ENCODE measurements around the gene HNRNPA3. TPM values are rescaled to one million over a fixed set of nuclear protein-coding genes. Genes with fewer than 3 reads are reported as not detected.

The HNRNPA3 gene
- total RNA-seq, 3 donors from 2014 or later, result 292 to 332 (median 316) TPM

Other genes starting within 250 kb of the HNRNPA3 start
- 10 to 100 TPM; 58.5 to 62.4 (median 60.5) TPM for gene NFE2L2, start 51.9 kb downstream of the HNRNPA3 start, total RNA-seq
- gene AGPS, start 180.0 kb downstream of the HNRNPA3 start, total RNA-seq, result 10 to 100 TPM; 73.1 to 80.1 (median 73.7) TPM

All from activated T-cell treated with anti-CD3 and anti-CD28 coated beads, Interleukin-2, amount 50 U/mL, for 4 hours (primary cell).